ENCODE measurements around the gene ANTXRL. TPM values are rescaled to one million over a fixed set of nuclear protein-coding genes. Genes with fewer than 3 reads are reported as not detected.
"Not testable (repeated sequence)": the region's sequence is repeated elsewhere in the genome, so short reads cannot be mapped to it uniquely, and the experiment has no call there.

ANTXRL gene
- total RNA-seq, 1 donor: not detected

DNA sequence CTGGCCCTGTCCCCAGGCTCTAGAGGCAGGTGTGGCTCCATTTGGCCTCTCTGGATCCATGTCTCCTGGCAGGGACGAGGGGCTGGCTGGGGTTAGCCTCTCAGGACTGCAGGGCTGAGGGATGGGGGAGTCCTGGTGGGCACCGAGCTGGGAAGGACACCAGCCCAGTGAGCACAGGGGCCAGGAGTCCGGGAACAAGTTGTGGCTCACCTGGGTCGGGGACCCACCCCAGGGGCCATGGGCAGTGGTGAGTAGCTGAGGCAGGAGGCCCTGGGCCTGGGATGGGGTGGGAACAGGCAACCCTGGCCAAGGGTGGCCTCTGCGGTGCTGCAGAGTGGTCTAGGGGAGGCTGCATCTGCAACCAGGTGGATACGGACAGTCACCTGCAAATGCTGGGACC lies 24.1 kb downstream of the ANTXRL start:
- no peak for DNase-seq (ENCODE audit: low read depth)
- TF ChIP-seq, protein P1, sequence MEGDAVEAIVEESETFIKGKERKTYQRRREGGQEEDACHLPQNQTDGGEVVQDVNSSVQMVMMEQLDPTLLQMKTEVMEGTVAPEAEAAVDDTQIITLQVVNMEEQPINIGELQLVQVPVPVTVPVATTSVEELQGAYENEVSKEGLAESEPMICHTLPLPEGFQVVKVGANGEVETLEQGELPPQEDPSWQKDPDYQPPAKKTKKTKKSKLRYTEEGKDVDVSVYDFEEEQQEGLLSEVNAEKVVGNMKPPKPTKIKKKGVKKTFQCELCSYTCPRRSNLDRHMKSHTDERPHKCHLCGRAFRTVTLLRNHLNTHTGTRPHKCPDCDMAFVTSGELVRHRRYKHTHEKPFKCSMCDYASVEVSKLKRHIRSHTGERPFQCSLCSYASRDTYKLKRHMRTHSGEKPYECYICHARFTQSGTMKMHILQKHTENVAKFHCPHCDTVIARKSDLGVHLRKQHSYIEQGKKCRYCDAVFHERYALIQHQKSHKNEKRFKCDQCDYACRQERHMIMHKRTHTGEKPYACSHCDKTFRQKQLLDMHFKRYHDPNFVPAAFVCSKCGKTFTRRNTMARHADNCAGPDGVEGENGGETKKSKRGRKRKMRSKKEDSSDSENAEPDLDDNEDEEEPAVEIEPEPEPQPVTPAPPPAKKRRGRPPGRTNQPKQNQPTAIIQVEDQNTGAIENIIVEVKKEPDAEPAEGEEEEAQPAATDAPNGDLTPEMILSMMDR (IDR thresholded peaks at IDR 0.05; ENCODE audit: insufficient read depth, low read length): no peak
- no peak overlapping the region for H3K4me3 ChIP-seq (ENCODE audit: low read depth, low read length)

DNA sequence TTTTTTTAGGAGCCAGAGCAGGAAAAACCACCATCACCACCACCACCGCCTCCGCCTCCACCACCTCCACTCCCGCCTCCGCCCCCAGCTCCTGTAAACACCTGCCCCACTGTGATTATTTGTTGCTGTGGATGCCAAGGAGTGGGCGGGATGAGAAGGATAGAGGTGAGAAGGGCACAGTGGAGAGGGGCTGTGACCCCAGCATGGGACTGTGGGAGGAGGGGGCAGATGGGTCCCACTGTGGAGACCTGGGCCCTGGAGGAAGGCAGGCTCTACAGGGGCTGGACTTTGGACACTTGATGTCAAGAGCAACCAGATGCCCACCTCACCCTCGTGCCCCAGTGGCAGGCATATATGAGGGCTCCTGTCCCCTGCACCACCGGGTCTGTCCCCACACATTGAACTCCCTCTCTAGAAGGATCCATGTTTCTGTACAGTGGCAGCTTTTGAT lies 24.7 kb downstream of the ANTXRL start:
- DNase-seq (ENCODE audit: low read depth): no peak
- H3K4me3 ChIP-seq (ENCODE audit: low read depth, low read length): no peak overlapping the region
- TF ChIP-seq, protein P1 (IDR thresholded peaks at IDR 0.05; ENCODE audit: insufficient read depth, low read length): no peak

DNA sequence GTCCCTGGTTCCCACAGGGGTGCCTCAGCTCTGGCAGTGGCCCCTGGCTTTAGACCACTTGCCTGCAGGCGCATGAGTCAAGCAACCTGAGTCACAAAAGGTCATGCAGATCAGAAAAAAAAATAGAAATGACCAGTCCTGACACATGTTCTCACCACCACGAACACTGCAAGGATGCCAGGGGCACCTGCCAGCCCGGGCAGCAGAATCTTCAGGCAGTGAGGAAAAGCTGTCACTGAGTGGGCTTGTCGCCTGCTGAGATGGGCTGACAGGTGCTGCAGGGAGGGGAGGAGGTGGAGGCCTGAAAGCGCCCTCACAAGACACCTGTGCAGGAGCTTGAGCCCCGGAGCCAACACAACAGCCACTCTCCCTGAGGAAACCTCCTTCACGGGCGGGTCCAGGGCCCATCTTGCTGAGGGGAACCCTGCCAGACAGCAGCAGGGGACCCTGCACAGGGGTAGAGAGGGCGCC lies 25.2 kb downstream of the ANTXRL start:
- not testable (repeated sequence) for H3K4me3 ChIP-seq (ENCODE audit: low read depth, low read length); DNase-seq (ENCODE audit: low read depth)

DNA sequence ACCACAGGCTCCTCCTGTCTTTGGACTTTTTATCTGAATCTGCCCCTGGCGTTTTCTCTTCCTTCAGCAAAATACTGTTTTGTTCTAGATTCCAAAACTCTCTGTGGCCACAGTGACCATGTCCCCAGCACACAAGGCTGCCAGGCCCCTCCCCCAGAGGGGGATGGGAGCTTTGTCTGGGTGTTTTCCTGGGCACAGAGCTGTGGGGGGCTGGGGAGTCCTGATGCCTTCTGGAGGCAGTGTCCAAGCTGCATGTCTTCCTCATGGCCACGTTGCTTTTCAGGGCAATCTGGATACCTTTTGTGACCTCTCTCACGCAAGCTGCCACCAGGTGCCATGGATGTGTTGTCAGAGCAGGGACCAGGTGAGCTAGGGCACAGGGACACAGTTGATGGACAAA lies 26.2 kb downstream of the ANTXRL start:
- no peak for DNase-seq (ENCODE audit: low read depth)
- no peak overlapping the region for H3K4me3 ChIP-seq (ENCODE audit: low read depth, low read length)
- TF ChIP-seq, protein P1 (IDR thresholded peaks at IDR 0.05; ENCODE audit: insufficient read depth, low read length): no peak

DNA sequence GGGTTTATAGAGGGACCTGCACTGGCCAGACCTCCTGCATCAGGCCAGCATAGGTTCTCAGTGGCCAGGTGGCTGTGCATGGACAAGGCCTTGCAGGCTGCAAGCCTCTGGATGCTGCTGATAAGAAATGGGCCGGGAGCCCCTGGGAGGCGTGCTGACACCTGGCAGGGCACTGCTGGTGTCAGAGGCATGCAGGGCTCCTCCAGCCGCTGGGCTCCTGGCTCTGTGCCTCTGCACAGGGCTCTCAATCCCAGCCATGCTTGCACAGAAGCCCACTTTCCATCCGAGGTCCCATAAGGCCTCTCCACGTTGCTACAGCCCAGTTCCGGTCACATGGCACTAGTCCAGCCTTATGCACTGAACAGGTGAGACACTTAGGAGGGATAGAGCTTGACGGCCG lies 27.3 kb downstream of the ANTXRL start:
- TF ChIP-seq, protein P1 (IDR thresholded peaks at IDR 0.05; ENCODE audit: insufficient read depth, low read length): no peak
- DNase-seq (ENCODE audit: low read depth): no peak

DNA sequence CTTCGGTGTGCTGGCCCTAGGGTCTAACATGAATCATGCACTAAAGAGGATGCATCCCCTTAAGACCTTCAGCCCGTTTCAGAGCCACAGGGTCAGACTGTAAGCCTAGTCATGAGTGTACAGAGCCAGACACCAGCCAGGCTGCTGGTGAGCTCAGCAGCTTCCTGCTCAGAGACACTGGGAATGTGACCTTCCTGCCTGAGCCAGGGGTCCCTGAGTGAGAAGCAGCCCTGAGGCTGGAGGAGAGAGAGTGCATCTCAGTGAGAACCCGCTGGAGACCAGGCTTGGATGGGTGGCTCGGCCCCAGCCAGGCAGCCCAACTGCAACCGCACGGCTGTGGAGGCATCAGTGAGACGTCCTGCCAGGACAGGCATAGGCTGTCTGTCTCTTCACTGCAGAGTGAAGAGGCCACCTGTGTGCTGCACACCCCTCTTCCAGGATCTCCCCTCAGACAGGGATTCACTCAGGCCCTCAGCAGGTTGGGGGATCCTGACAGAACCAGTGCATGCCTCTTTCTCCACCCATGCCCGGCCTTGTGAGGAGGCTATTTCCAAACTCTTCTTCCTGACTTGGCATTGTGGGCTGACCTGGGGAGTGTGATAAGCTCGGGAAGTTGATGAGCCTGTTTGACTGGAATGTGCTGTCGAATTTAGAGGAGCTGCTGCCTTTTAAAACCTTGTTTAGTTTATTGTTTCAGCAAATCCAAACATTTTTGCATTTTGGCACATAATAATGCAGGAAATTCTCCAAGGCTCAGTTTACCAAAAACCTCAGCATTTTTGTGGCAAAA lies 28.5 kb downstream of the ANTXRL start:
- not testable (repeated sequence) for H3K4me3 ChIP-seq (ENCODE audit: low read depth, low read length)
- peak; percentile 39 for DNase-seq (ENCODE audit: low read depth)

More for the DNA sequence above, 27.3 kb downstream of the ANTXRL start:
- H3K4me3 ChIP-seq (ENCODE audit: low read depth, low read length): no peak overlapping the region

DNA sequence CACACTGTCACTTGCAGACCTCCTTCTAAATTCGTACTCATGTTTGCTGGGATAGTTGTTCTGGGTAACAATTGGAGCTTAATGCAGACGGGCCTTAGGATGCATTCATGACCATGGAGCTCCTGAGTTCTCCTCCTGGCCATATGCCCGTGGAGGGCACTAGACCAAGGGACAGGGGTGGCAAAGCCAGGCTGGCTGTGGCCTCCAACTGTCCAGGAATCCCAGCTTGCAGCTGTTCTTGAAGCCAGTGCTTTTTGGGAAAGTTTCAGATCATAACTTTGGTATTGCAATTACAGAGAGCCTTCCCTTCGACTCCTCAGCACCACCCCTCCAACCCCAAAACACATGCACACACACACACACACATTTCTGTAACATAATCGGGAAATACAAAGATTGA lies 30.6 kb downstream of the ANTXRL start:
- TF ChIP-seq, protein P1 (IDR thresholded peaks at IDR 0.05; ENCODE audit: insufficient read depth, low read length): no peak
- no peak for DNase-seq (ENCODE audit: low read depth)
- H3K4me3 ChIP-seq (ENCODE audit: low read depth, low read length): no peak overlapping the region

DNA sequence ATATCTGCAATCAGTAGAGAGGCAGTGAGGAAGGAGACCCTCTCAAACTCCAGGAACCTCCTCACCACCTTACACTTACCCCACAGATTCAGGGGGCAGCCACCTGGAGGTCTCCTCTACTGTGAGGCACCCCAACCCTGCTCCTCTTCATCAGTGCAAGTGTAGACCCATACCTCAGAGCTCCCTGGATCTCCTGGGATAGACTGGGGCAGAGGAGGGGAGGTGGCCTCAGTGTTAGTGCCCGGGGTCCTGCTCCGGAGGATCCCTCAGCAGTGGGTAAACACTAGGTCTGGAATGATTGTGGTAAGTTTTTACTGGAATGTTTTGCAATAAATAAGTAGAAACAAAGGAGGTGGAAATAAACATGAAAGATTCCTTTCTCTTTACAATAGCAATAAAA lies 31.1 kb downstream of the ANTXRL start:
- TF ChIP-seq, protein P1 (IDR thresholded peaks at IDR 0.05; ENCODE audit: insufficient read depth, low read length): no peak
- DNase-seq (ENCODE audit: low read depth): no peak
- H3K4me3 ChIP-seq (ENCODE audit: low read depth, low read length): no peak overlapping the region
